ENCODE measurements around the gene SCAMP5. TPM values are rescaled to one million over a fixed set of nuclear protein-coding genes. Genes with fewer than 3 reads are reported as not detected.

Gene SCAMP5
- total RNA-seq, 1 experiment from 2014 or later: 6.2 TPM

DNA sequence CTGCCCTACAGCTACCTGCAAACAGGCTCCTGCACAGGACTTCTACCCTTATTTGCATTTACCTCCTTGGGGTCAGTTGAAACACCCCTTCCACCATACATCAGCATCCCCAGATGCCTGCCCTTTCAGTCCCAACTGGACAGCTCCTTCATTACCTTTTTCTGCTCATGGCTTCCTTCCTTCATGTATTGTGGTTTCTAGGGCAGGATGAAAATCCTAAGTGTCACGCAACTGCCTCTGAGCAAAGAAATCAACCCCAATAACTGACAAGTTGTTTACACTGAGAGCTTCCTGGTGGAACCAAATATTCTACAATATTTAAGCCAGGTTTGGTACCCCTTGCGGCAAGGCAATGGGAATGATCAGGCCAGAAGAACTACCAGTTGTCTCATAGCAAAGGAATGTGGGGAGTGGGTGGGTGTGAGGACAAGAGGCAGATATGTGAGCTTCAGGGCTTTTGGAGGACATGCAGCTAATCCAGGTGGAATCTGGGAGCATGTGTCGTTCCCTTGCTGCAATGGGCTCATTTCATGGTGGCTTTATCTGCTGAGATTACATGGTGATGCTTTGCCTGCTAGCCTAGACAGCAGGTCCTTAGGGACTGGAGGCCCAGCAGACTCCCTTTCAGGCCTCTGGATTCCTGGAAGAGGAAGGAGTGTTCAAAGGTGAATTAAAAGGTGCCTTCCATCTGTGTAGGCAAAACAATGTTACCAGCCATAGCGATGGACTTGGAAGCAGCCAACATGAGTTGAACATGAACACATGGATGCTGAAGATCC, 63.0 kb downstream of the SCAMP5 start:
- POLR2A ChIA-PET: no interaction called here
- intact Hi-C loops (cut with micrococcal nuclease): no loop called here
- no peak for ATAC-seq

DNA sequence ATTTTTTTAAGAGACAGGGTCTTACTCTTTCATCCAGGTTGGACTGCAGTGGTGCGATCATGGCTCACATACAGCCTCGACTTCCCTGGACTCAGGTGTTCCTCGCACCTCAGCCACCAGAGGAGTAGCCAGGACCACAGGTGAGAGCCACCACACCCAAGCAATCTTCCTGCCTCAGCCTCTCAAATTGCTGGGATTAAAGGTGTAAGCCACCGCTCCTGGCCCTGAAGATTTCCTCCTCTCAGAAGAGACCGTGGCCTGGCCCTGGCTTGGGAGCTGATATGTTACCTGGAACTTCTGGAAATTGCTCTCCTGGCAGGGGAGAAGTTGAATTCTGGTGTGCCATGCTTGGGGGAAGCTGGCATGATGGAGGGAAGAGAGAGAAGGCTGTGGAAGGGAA, 64.2 kb downstream of the SCAMP5 start:
- RAD21 ChIA-PET (ENCODE audit: low non-redundant PET in 1 of 2, low total read pairs in 2 of 2, uncharacterized antibody in 2 of 2, unreplicated experiment in 2 of 2): no interaction called here
- Histone ChIP-seq H3K79me2 (ENCODE audit: insufficient read depth, low read length) (no peaks in the 10 kb centered on the region), H3K4me1 (ENCODE audit: control insufficient read depth in 1 of 2, insufficient read depth in 2 of 2, low read length in 2 of 2) (peaks cover 5 to 11% of the 10 kb centered on the region in 2 experiments; a peak in 3 of 4 replicates), H3K27ac (ENCODE audit: low read depth, low read length) (no peak overlapping the region), H3K9me2 (ENCODE audit: insufficient read depth) (no peaks in the 10 kb centered on the region), H3K4me2 (ENCODE audit: low read length) (no peak overlapping the region), H3K4me3 (replicated peaks in 1 of 2; ENCODE audit: low read depth in 1 of 2, low read length in 2 of 2) (no peak overlapping the region), H3K9me3 (ENCODE audit: control insufficient read depth in 1 of 2, insufficient read depth in 1 of 2, low read depth in 1 of 2, low read length in 2 of 2) (no peaks in the 10 kb centered on the region), H3K27me3 (ENCODE audit: insufficient read depth, low read length) (no peaks in the 10 kb centered on the region), H2AFZ (ENCODE audit: low read depth, low read length, poor library complexity, severe bottlenecking) (no peak overlapping the region), H3K9ac (ENCODE audit: low read length) (no peak overlapping the region), H3K36me3 (ENCODE audit: control insufficient read depth in 1 of 2, insufficient read depth in 2 of 2, low read length in 2 of 2) (no peaks in the 10 kb centered on the region), H4K20me1 (ENCODE audit: insufficient read depth) (no peaks in the 10 kb centered on the region)
- BruUV-seq (replicated peaks): no TSS peak
- CTCF ChIA-PET: interaction anchor here (0.7 kb wide), 1 partner anchor 14 kb away, joined by 6 read pairs; no protein-coding TSS in a partner anchor
- no peak for DNase-seq (ENCODE audit: low read depth, low spot score)
- intact Hi-C loops (cut with micrococcal nuclease): no loop called here
- POLR2A ChIA-PET: no interaction called here
- no peak for TF ChIP-seq SRF (IDR thresholded peaks at IDR 0.05; ENCODE audit: low read depth)
- TF ChIP-seq, protein P1, sequence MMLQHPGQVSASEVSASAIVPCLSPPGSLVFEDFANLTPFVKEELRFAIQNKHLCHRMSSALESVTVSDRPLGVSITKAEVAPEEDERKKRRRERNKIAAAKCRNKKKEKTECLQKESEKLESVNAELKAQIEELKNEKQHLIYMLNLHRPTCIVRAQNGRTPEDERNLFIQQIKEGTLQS (IDR thresholded peaks at IDR 0.05): no peak
- no peak for TF ChIP-seq POLR2AphosphoS5 (IDR thresholded peaks at IDR 0.05; ENCODE audit: low read depth, low read length)
- no peak for TF ChIP-seq FOSL1 (IDR thresholded peaks at IDR 0.05; ENCODE audit: low read depth)
- no peak for TF ChIP-seq POLR2A (IDR thresholded peaks at IDR 0.05; ENCODE audit: borderline replicate concordance, extremely low read depth, insufficient read depth, insufficient read length)
- TF ChIP-seq ELF1 (IDR thresholded peaks at IDR 0.05; ENCODE audit: borderline replicate concordance, low read depth): no peak
- TF ChIP-seq, protein P2, sequence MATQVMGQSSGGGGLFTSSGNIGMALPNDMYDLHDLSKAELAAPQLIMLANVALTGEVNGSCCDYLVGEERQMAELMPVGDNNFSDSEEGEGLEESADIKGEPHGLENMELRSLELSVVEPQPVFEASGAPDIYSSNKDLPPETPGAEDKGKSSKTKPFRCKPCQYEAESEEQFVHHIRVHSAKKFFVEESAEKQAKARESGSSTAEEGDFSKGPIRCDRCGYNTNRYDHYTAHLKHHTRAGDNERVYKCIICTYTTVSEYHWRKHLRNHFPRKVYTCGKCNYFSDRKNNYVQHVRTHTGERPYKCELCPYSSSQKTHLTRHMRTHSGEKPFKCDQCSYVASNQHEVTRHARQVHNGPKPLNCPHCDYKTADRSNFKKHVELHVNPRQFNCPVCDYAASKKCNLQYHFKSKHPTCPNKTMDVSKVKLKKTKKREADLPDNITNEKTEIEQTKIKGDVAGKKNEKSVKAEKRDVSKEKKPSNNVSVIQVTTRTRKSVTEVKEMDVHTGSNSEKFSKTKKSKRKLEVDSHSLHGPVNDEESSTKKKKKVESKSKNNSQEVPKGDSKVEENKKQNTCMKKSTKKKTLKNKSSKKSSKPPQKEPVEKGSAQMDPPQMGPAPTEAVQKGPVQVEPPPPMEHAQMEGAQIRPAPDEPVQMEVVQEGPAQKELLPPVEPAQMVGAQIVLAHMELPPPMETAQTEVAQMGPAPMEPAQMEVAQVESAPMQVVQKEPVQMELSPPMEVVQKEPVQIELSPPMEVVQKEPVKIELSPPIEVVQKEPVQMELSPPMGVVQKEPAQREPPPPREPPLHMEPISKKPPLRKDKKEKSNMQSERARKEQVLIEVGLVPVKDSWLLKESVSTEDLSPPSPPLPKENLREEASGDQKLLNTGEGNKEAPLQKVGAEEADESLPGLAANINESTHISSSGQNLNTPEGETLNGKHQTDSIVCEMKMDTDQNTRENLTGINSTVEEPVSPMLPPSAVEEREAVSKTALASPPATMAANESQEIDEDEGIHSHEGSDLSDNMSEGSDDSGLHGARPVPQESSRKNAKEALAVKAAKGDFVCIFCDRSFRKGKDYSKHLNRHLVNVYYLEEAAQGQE (IDR thresholded peaks at IDR 0.05; ENCODE audit: low read depth): no peak
- no peak for ATAC-seq

More for the DNA sequence above, 63.0 kb downstream of the SCAMP5 start:
- no peak overlapping the region for H3K4me3 ChIP-seq (replicated peaks in 1 of 2; ENCODE audit: low read depth in 1 of 2, low read length in 2 of 2)
- ChIA-PET CTCF (no interaction called here), RAD21 (ENCODE audit: low non-redundant PET in 1 of 2, low total read pairs in 2 of 2, uncharacterized antibody in 2 of 2, unreplicated experiment in 2 of 2) (no interaction called here)
- no peaks in the 10 kb centered on the region for H3K9me3 ChIP-seq (ENCODE audit: control insufficient read depth in 1 of 2, insufficient read depth in 1 of 2, low read depth in 1 of 2, low read length in 2 of 2)
- H3K79me2 ChIP-seq (ENCODE audit: insufficient read depth, low read length): no peaks in the 10 kb centered on the region
- no peaks in the 10 kb centered on the region for H4K20me1 ChIP-seq (ENCODE audit: insufficient read depth)
- no peak overlapping the region for H3K27ac ChIP-seq (ENCODE audit: low read depth, low read length)
- TF ChIP-seq JUND (IDR thresholded peaks at IDR 0.05) (no peak), EGR1 (IDR thresholded peaks at IDR 0.05; ENCODE audit: low read depth) (peak; percentile 23; the same call in 1 of the 2 replicates)
- BruUV-seq (replicated peaks): no TSS peak
- H3K9me2 ChIP-seq (ENCODE audit: insufficient read depth): no peaks in the 10 kb centered on the region
- peak overlapping the region; percentile 51 for H3K4me2 ChIP-seq (ENCODE audit: low read length)
- no peaks in the 10 kb centered on the region for H3K36me3 ChIP-seq (ENCODE audit: control insufficient read depth in 1 of 2, insufficient read depth in 2 of 2, low read length in 2 of 2)
- DNase-seq (ENCODE audit: low read depth, low spot score): no peak
- H2AFZ ChIP-seq (ENCODE audit: low read depth, low read length, poor library complexity, severe bottlenecking): no peak overlapping the region
- no peak overlapping the region for H3K9ac ChIP-seq (ENCODE audit: low read length)
- H3K27me3 ChIP-seq (ENCODE audit: insufficient read depth, low read length): no peaks in the 10 kb centered on the region
- H3K4me1 ChIP-seq (ENCODE audit: control insufficient read depth in 1 of 2, insufficient read depth in 2 of 2, low read length in 2 of 2): peaks cover 5 to 11% of the 10 kb centered on the region in 2 experiments; a peak in 3 of 4 replicates
